ENCODE results near the gene PLEKHF1. TPM values are rescaled to one million over a fixed set of nuclear protein-coding genes. Genes with fewer than 3 reads are reported as not detected.
"Not testable (repeated sequence)": the region's sequence is repeated elsewhere in the genome, so short reads cannot be mapped to it uniquely, and the experiment has no call there.

The PLEKHF1 gene
- total and polyA plus RNA-seq, 2 donors, result 13.4 to 30.8 TPM

DNA sequence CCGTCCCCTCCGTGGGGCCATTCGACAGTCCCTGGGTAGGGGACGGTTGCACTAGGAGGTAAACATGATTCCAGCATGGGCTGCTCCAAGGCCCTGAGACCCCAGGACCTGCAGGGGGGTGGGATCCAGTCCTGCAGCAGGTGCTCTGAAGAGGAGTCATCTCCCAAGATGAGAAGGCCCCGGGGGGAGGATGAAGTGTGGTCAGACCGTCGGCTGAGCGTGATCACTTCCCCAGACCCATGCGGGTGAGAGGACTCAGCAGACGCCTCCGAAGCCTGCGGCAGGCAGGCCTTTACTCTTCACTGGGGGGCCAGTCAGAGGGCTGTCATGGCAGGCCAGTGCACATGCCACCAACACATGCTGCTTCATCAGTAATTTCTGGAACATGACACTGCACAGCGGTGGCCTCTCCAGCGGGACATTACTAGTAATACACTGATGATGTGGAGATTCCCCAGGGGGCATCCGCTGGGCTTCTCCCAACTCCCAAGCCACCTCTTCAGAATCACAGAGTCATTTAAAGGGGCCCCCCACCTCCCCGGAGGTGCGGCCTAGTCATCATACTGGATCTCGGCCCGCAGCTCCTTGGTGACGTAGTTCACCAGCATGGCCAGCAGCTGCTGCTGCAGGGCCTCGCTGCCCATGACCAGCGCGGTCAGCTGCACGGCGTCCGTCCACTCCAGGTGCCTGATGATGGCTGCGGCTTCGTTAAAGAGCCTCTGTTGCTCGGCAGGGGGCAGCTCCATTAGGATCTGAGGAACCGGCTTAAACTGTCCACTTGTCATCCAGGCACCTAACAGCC lies 37.1 kb downstream of the PLEKHF1 start:
- Histone ChIP-seq H3K4me3 (ENCODE audit: low read depth, low read length) (no peak overlapping the region), H3K27ac (ENCODE audit: low read depth) (no peak overlapping the region), H3K4me1 (ENCODE audit: insufficient read depth) (no peaks in the 10 kb centered on the region), H3K36me3 (ENCODE audit: insufficient read depth) (peaks cover 3% of the 10 kb centered on the region)
- 87% methylated on average over 30 of the region's 30 CpGs for WGBS
- no peak for DNase-seq (ENCODE audit: extremely low spot score)

DNA sequence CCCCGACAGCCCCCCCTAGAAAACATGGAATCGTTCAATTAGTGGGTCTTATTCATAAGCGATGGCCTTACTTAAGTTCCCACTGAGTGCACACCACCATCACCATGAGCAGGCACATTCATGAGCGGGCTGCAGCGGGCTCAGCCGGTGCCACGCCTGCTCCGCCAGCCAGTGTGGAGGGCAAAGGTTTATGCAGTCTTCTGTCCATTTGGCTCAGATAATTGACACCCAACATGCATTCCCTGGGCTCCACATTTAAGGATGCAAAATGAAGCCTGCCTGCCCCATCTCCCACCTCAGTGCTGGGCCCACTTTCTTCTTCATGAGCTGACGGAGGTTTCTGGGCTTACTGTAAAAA lies 37.7 kb downstream of the PLEKHF1 start:
- no peak overlapping the region for H3K4me3 ChIP-seq (ENCODE audit: low read depth, low read length)
- no peaks in the 10 kb centered on the region for H3K4me1 ChIP-seq (ENCODE audit: insufficient read depth)
- DNase-seq (ENCODE audit: extremely low spot score), result no peak
- no peak overlapping the region for H3K27ac ChIP-seq (ENCODE audit: low read depth)
- WGBS, result 94% methylated on average over 9 of the region's 9 CpGs
- H3K36me3 ChIP-seq (ENCODE audit: insufficient read depth), result peaks cover 3% of the 10 kb centered on the region

DNA sequence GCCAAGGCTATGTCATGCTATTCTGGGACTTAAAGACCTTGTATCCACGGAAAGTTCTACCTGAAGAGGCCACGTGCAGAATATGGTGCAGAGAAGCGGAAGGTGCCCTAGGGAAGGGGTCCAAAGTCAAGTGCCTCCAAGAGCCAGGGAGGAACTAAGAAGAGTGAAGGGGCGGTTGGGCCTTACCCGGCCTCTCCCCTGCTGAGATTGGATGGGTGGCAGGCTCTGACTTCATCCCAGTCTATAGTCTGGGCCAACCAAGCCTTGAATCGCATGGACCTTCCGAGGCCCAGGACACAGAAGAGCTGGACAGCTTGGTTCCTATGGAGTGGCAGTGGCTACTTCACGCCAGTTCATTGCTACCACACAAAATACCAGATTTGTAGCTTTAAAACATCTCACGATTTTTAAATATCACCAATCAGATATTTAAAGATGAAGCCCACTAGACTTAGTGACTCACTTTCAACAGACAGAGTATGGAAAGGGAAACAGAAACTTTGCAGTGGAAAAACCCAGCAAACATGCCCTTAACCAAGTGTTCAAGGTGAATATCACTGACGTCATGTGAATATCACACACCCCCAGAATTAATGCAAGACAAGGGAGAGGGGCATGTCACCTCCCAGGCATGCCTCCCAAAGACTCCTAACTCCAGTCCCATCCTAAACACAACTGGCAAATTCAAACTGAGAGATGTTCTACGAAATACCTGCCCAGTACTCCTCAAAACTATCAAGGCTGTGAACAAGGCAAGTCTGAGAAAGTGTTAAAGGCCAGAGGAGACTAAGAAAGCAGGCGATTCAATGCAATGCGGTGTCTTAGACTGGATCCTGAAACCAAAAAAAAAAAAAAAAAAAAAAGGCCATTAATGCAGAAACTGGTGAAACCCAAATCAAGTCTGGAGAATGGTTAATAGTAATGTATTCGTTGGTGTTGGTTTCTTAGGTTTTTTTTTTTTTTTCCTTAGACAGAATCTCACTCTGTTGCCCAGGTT lies 39.6 kb downstream of the PLEKHF1 start:
- no peak for DNase-seq (ENCODE audit: extremely low spot score)
- Histone ChIP-seq H3K4me3 (ENCODE audit: low read depth, low read length) (no peak overlapping the region), H3K4me1 (ENCODE audit: insufficient read depth) (no peaks in the 10 kb centered on the region), H3K36me3 (ENCODE audit: insufficient read depth) (peaks cover 5% of the 10 kb centered on the region), H3K27ac (ENCODE audit: low read depth) (no peak overlapping the region)
- 89% methylated on average over 14 of the region's 14 CpGs for WGBS

DNA sequence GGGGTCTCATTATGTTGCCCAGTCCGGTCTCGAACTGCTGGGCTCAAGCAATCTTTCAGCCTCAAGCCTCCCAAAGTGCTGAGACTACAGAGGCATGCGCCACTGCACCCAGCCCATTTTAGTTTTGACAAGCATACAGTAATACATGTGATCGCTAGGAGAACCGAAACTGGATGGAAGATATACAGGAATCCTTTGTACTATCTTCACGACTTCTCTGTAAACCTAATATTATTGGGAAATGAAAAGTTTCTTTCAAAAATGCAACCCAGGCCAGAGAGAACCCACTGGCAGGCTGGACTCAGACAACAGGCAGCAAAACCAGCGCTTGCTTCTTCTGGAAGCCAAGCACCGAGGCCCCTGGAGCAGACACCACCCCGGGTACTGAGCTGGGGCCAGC lies 40.4 kb downstream of the PLEKHF1 start:
- Histone ChIP-seq H3K27ac (ENCODE audit: low read depth) (no peak overlapping the region), H3K36me3 (ENCODE audit: insufficient read depth) (peaks cover 5% of the 10 kb centered on the region), H3K4me3 (ENCODE audit: low read depth, low read length) (no peak overlapping the region), H3K4me1 (ENCODE audit: insufficient read depth) (no peaks in the 10 kb centered on the region)
- no peak for DNase-seq (ENCODE audit: extremely low spot score)
- 92% methylated on average over 9 of the region's 9 CpGs for WGBS

DNA sequence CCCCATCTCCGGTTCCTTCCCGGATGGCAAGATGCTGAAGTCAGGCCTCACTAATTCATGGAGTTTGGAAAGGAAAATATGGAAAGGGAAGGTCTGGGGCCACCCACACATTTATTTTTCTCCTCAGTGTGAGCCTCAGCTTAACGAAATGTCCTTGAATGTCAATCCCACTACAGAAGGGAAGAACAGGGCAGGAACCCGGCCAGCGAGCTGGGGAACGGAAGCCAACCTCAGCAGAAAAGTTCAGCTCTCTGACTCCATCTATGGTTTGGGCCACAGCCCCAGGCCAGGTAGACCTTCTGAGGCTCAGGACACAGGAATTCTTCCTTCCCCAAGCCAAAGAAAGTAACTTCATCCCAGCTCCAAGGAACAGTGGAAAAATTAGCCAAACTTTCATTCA lies 41.4 kb downstream of the PLEKHF1 start:
- H3K36me3 ChIP-seq (ENCODE audit: insufficient read depth), result peaks cover 5% of the 10 kb centered on the region
- WGBS, result 90% methylated on average over 6 of the region's 6 CpGs

DNA sequence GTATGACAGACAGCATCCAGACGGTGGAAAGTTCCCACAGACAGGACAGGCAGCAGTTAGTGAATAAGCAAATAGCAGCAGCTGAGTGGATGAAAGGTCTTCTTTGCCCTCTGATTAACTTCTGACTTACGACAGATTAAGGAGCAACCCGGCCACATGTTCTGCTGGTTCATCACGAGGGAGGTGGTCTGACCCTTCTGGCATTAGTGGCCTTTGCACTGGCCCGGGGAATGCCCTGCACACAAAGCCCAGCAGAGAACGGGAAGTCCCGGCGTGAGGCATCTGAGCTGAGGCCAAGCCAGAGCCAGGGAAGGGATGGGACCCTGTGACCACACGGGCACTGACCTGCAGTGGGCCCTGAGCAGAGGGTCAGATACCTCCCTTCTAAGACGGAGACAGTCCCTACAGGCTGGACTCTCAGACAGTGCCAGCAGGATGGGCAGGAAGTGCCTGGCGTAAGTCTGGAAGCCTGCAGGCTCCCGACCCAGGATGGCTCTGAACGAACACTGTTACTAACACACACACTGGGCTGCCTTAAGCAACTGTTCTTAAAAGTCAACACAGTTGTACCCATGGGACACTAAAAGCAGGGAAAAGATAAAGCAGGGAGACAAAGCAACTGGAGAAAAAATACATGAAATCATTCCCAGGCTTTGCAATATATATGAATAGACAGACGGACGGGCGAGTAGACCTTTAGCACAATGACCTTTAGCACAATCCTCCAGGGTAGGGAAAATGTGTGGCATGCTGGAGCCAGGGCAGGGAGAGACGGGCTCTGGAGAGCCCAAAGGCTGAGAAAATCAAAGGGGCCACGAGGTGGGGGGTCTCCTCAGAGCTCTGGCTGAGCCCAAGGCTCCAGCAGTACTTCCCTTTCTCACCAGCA lies 43.5 kb downstream of the PLEKHF1 start:
- Histone ChIP-seq H3K27ac (ENCODE audit: low read depth) (no peak overlapping the region), H3K36me3 (ENCODE audit: insufficient read depth) (peaks cover 2% of the 10 kb centered on the region), H3K4me3 (ENCODE audit: low read depth, low read length) (no peak overlapping the region), H3K4me1 (ENCODE audit: insufficient read depth) (no peaks in the 10 kb centered on the region)
- 78% methylated on average over 18 of the region's 18 CpGs for WGBS
- no peak for DNase-seq (ENCODE audit: extremely low spot score)

More for the DNA sequence above, 41.4 kb downstream of the PLEKHF1 start:
- Histone ChIP-seq H3K27ac (ENCODE audit: low read depth) (no peak overlapping the region), H3K4me1 (ENCODE audit: insufficient read depth) (no peaks in the 10 kb centered on the region), H3K4me3 (ENCODE audit: low read depth, low read length) (no peak overlapping the region)
- DNase-seq (ENCODE audit: extremely low spot score), result no peak

DNA sequence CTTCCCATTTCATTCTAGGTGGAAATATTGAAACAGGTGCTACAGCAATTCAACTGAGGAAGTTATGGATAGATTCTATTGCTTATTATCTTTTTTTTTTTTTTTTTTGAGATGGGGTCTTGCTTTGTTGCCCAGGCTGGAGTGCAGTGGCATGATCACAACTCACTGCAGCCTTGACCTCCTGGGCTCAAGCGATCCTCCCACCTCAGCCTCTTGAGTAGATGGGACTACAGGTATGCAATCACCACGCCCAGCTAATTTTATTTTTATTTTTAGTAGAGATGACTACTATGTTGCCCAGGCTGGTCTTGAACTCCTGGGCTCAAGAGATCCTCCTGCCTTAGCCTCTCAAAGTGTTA lies 44.2 kb downstream of the PLEKHF1 start:
- DNase-seq (ENCODE audit: extremely low spot score); H3K36me3 ChIP-seq (ENCODE audit: insufficient read depth); H3K27ac ChIP-seq (ENCODE audit: low read depth); H3K4me3 ChIP-seq (ENCODE audit: low read depth, low read length); H3K4me1 ChIP-seq (ENCODE audit: insufficient read depth): not testable (repeated sequence)
- 94% methylated on average over 2 of the region's 2 CpGs for WGBS

DNA sequence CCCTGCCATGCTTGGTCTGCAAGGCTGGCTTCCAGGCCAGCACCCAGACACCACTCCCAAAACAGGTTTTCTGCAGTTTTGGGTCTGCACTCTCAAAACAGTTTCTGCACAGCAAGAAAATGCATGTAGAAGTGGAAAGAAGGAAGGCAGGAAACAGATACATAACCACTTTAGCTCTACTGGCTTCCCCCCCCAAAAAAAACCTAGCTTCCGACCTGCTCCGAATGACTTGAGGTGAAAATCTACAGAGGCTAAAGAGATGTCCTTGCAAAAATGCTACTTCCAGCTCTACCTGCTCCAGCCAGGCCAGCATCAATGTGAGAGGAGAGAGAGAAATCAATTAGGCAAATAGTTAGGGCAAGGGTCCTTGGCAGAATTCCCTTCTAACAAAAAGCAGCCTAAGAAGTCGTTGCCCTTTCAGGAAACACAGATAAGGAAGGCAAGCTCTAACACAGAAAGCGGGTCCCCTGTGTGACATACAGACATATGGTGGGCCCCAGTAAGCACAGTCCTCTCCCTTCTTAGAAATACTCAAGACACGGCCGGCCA lies 46.4 kb downstream of the PLEKHF1 start:
- no peaks in the 10 kb centered on the region for H3K4me1 ChIP-seq (ENCODE audit: insufficient read depth)
- DNase-seq (ENCODE audit: extremely low spot score), result no peak
- 78% methylated on average over 6 of the region's 6 CpGs for WGBS

DNA sequence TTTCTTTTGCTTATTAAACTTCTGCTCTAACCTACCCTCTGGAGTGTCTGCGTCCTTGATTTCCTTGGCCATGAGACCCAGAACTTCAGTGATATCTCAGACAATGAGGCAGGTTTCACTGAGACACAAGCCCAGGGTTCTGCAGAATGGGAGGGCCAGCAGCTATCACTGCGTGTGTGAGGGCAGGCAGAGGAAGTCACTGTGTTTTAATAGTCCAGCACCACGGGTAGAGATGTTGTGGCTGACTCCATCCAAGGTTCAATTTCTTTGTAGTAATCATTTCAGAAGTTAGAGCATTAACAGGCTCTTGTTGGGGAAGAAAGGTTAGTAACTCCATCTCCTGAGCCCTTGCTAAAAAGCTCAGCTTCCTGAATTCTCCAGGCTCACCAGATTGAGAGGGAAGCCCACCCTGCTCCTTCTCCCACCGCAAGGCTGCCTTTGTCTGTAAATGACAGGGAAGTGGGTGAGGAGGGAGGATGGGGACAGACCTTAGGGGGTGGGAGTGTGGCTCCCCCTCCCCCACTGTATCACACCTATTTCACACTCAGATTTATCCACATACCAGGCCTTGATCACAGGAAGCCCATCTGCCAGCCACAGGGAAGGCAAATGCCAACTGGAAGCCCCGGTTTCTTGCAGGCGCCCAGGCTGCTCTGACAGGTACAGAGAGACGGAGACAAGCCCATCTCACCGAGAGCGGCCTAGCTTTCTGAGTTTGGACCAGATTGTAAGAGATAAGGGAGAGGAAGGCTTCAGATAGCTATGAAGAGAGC lies 47.7 kb downstream of the PLEKHF1 start:
- H3K4me1 ChIP-seq (ENCODE audit: insufficient read depth), result no peaks in the 10 kb centered on the region
- peaks cover 2% of the 10 kb centered on the region for H3K36me3 ChIP-seq (ENCODE audit: insufficient read depth)
- H3K4me3 ChIP-seq (ENCODE audit: low read depth, low read length), result no peak overlapping the region
- no peak for DNase-seq (ENCODE audit: extremely low spot score)
- 71% methylated on average over 9 of the region's 9 CpGs for WGBS
- no peak overlapping the region for H3K27ac ChIP-seq (ENCODE audit: low read depth)

More for the DNA sequence above, 46.4 kb downstream of the PLEKHF1 start:
- Histone ChIP-seq H3K36me3 (ENCODE audit: insufficient read depth) (peaks cover 2% of the 10 kb centered on the region), H3K27ac (ENCODE audit: low read depth) (no peak overlapping the region), H3K4me3 (ENCODE audit: low read depth, low read length) (no peak overlapping the region)

DNA sequence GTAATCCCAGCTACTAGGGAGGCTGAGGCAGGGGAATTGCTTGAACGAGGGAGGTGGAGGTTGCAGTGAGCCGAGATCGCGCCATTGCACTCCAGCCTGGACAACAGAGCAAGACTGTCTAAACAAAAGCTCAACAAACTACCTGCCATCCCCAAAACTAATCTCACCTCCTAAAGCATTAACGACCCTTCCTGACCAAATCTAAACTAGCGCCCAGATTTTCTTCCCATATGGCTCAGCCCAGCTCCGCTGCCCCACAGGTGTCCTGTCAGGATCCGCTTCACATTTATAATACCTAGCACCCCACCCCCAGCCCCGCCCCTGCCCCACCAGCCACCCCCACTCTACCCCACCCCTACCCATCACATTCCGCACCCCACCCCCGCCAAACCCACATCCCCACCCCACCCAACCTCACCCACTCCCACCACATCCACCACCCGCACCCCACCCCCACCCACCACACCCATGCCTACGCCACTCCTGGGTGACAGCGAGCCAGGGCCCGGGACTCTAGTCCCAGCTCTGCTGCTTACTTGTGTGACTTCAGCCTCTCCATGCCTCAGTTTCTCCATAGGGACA lies 49.2 kb downstream of the PLEKHF1 start:
- DNase-seq (ENCODE audit: extremely low spot score), result no peak
- Histone ChIP-seq H3K4me1 (ENCODE audit: insufficient read depth) (no peaks in the 10 kb centered on the region), H3K4me3 (ENCODE audit: low read depth, low read length) (peak overlapping the region; percentile 87), H3K27ac (ENCODE audit: low read depth) (peak overlapping the region; percentile 86), H3K36me3 (ENCODE audit: insufficient read depth) (no peaks in the 10 kb centered on the region)
- 28% methylated on average over 15 of the region's 15 CpGs for WGBS

DNA sequence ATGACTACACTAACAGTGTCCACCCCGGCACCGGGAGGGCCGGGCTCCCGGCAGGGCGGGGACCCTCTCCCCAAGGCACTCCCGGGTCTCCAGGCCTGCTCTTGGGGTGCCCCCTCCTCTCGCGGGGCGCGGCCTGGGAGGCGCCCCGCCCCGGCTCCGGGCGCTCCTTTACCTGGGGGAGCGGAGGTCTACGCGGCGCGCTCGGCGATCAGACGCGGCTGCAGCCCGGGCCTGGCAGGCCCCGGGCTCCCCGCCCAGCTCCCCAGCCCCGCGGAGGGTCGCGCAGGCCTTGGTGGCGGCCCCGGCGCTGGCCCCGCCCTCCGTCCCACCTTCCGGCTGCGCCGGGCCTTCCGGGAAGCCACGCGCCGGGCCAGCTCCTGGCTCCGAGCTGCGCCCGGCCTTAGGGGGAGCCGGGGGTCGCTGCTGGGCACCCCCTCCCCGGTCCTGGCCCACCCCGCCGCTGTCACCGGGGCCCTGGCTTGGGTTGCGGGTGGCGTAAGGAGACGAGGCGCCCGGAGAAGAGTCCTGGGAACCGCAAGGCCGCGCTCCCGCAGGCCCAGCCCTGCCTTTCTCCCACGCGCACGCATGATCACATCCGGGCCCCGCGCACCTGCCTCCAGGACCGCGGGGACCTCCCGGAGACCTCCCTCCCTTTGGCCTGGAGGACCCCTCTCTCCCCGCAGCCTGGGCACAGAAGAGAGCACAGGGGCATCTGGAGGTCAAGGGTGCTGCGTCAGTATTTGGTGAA lies 49.9 kb downstream of the PLEKHF1 start, which contains the start of gene C19orf12:
Gene C19orf12, minus strand, starts transcription at position 309 of the 748 bp plus-strand sequence. CDS start 6,848 bp downstream, outside the sequence.
- peak within 1 kb of the TSS; percentile 86 for H3K27ac ChIP-seq (ENCODE audit: low read depth)
- H3K4me3 ChIP-seq (ENCODE audit: low read depth, low read length), result peak within 1 kb of the TSS; percentile 87
- WGBS, result under 1% methylated on average over 72 of the region's 72 CpGs
- DNase-seq (ENCODE audit: extremely low spot score), result no peak
- no peaks in the 10 kb centered on the region for H3K4me1 ChIP-seq (ENCODE audit: insufficient read depth)
- no peaks in the 10 kb centered on the region for H3K36me3 ChIP-seq (ENCODE audit: insufficient read depth)

All from urinary bladder (tissue), 4 donors.